Measurements from ENCODE around the gene SPRR1A.

The SPRR1A gene, protein sequence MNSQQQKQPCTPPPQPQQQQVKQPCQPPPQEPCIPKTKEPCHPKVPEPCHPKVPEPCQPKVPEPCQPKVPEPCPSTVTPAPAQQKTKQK

GRCh38 chr1:152983743-152984142 is at the start of gene SPRR1A:
Gene SPRR1A (plus strand): TSS chr1:152984081. CDS start chr1:152985231, 1,150 bp downstream.
- DNase-seq: no peak

DNA sequence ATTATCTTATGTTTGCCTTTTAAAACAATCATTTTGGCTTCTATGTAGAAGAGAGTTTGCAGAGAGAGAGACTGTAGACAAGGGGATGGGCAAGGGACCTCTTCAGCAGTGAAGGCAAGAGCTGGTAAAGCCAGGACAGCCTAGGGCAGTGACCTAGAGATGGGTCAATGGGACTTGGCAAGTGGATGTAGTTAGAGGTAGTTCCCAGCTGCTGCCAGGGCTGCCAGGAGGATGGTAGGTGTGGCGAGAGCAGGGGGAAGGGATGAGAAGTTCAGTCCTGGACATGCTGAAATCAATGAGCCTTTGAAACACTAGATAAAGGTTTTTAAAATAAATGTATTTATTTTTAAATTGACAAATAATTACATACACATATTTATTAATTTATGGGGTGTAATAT is 43.3 kb upstream of the SPRR1A start:
- no peak for DNase-seq

GRCh38 chr1:152941037-152941711 is 42.7 kb upstream of the SPRR1A start:
- DNase-seq: no peak

- DNase-seq: no peak
Measured at GRCh38 chr1:152942161-152942560, 41.7 kb upstream of the SPRR1A start.

- no peak for DNase-seq
Measured at GRCh38 chr1:152946248-152946647, 37.6 kb upstream of the SPRR1A start.

DNA sequence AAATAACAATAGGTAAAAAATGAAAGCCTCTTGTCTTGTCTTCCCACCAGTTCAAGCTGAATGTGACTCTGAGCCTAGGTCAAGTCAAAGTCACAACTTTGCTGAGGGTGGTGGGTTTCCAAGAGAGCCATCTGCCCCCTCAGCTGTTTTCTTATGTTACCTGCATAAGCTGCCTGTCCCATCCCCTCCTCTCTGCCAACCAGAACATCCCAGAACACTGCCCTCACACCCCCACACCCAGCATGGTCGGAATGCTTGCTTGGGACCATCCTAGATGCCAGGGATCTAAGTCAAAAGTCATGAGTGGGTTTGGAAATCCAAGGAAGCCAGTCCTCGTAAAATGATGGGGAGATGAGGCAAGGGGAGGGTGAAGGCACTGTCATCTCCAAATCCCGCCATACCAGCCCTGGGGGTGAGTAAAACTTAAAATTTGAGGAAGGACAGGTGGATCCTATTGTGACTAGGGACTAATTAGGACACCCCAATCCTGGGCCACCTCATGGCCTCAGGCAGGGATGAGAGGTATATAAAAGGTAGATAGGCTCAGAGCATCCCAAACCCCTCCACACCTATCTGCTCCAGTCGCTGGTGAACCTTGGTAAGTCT is 37.1 kb upstream of the SPRR1A start, which contains the start of gene SPRR5:
Gene SPRR5 (plus strand): TSS at position 556 of the 606 bp plus-strand sequence. CDS start 1,349 bp downstream, outside the sequence.
- no peak for DNase-seq

DNA sequence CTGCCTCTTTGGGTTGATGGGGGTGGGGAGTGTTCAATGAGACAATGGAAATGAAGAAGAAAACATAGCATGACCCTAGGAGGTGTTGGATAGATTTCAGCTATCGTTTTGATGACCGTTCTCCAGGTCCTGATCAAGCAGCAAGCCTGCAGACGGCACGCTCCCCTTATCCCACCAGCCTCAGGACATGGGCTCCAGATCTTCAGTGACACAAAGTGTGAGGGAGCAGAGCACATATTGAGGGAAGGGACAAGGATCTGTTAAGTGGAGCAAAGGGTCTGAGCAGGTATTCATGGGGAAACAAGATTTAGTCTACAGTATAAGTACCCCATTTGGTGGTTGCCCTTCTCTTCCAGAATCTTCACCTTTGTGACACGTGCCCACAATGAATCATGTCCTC is 32.2 kb upstream of the SPRR1A start:
- DNase-seq: no peak

- no peak for DNase-seq
Measured at GRCh38 chr1:152953761-152954160, 30.1 kb upstream of the SPRR1A start.

DNA sequence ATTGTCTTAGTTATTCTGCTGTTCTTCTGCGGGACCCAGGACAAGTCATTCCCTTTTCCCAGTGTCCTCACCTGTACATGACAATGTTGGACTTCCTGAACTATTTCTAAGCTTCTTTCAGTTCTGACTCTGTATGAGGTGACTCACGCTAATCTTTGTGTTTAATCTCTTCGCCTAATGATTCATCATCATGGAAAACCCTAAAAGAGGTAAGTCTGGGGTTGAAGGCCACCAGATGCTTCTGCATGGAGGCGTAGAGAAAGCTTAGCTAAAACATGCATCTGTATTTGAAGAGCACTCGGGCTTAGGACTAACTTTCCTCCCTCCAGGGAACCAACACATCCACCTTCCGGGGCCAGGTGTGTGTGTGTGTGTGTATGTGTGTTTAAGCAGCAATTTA is 29.4 kb upstream of the SPRR1A start:
- no peak for DNase-seq

DNA sequence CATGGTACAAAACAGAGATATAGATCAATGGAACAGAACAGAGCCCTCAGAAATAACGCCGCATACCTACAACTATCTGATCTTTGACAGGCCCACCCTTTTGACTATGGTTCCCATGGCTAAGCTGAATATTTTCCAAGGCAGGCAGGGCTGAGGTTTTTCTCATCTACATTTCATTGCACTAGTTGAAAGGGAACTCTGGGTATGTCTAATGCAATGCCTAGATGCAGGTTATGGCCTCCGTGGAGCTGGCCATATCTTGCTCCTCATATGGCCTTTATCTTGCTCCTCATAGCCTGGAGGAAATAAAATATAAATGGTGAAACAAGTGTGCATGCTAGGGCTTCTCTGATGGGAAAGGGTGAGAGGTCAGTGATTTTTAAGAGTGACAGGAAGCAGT is 26.3 kb upstream of the SPRR1A start:
- DNase-seq: no peak

- no peak for DNase-seq
Measured at GRCh38 chr1:152959273-152959672, 24.6 kb upstream of the SPRR1A start.

DNA sequence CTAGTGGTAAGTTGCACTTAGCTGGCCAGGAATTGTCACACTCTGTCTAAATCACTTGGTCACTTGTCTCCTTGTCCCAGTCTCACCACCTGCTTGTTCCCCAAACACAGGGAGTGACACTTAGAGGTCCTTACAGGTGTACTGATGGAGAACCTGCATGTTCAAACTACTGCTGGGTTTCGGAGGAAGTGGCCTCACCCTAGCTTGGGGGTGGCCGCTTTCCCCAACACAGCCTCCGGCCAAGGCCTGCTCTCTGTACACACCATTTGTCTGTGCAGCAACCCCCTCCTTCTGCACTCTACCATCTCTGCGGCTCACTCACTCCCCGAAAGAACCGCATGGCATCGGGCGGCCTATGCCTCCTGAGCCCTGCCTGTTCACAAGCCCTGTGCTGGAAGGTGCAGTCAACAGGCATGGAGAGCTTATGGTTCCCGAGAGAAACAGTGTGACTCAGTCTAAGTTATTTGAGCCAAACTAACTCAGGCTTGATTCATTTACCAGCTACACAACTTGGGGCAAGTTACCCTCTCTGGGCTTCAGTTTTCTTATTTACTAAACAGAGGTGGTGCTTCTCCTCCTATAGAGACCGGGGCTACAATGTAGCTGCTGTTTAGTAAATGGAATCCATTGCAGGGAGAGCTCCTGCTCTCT is 24.0 kb upstream of the SPRR1A start:
- DNase-seq: no peak

GRCh38 chr1:152960452-152961044 is 23.3 kb upstream of the SPRR1A start:
- no peak for DNase-seq

DNA sequence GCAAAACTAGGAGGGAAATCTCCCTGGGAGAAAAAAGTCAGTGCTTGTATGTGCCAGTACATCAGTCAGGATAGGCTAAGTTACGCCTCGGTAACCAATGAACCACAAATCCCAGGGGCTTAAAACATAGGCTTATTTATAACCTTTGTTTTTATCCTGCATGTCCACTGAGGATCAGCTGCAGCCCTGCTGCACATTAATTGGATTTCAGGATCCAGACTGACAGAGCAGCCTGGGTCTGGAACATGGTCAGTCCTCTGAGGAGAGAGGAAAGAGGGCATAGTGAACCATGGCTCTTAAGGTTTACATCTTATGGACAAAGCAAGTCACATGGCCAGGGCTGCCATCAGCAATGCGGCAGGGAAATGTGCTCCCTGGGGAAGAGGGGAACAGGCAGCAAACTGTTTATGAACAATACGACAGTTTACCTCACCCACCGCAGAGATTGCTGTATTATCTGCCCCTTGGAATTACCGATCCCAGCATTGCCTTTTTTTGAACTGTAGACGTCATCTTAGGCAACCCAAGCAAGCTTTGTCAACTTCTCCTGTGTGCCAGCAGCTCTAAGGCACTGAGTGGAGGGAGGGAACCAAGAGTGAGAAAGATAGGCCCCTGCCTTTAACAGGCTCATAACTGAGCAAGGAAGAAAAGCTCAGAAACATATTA is 22.5 kb upstream of the SPRR1A start:
- no peak for DNase-seq

DNA sequence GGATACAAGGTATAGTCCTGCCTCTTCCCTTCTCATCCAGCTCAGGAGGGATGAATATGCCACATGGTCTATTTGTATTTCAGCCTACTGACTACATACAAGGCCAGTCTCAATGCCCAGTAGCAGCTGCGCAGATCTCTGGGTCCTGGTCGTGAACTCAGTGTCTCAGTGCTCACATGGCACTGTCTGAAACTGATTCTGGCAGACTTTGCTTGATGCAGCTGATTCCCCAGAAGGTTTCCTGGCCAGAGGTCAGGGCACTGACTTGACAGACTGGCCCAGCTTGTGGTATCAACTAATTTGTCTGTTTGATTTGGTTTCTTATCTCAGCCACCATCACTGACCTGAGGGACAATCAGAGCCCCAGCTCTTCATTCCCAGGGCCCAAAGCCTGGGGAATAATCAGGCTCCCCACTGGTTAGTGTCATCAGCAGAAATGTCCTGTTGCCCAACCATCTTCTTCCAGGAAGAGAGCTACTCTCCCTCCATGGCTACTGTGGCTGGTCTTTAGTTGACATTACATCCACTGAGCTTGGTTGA is 20.9 kb upstream of the SPRR1A start:
- no peak for DNase-seq

GRCh38 chr1:152964536-152964935 is 19.3 kb upstream of the SPRR1A start:
- no peak for DNase-seq

DNA sequence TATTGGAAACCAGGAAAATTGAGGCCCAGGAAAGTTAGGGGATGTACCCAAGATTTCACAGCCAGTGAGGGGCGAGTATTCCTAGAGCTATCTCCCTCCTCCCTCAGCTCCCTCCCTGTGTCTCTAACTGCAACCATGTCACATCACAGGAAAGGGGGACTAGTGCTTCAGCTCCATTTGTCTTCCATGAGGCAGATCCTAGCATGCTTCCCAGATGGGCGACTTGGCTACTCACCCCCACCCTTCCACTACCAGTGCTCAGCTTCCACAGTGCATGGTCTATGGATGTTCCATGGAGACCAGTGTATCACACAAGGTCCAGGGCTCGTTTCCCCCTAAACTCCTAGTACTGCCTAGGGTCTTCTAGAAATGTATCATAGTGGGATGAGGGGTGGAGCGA is 18.0 kb upstream of the SPRR1A start:
- DNase-seq: no peak

DNA sequence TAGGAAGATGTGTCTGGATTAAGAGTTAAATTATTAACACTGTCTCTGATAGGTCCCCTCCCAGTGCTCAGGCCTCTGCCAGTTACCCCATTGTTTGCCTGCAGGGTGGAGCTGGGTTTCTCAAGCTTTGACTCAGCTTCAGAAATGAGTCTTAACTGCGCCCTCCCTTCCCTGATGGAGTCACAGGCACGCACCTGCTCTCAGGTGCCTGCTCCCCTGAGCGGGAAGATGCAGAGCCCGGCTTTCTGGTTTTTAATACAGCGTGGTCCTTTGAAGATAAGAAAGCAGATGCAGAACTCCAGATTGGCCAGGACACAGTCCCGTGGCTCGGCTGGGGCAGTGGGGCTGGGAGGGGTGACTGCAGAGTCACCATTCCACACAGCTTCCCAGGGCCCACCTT is 16.7 kb upstream of the SPRR1A start:
- no peak for DNase-seq

DNA sequence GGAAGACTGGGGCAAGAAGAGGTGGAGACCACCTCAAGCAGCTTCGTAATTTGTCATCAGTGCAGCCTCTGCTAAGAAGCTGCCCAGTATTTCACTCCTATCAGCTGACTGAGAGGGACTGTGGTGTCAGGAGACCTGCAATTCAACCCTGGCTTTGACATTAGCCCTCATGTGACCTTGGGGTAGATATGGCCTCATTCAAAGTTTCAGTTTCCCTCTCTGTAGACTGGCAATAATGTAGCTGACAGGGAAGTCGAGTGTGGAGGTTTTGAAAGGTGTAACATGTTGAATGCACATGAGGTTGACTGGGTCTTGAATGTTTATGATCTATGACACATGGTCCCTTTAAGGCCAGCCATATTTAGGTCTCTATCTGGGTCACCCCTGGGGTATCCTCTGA is 15.6 kb upstream of the SPRR1A start:
- DNase-seq: no peak

GRCh38 chr1:152969036-152969435 is 14.8 kb upstream of the SPRR1A start:
- no peak for DNase-seq

- DNase-seq: no peak
Measured at GRCh38 chr1:152970495-152970894, 13.4 kb upstream of the SPRR1A start, which contains the start of gene SPRR4. Gene SPRR4 (plus strand): TSS chr1:152970648. CDS start chr1:152971891, 1,243 bp downstream.

GRCh38 chr1:152972196-152972886 is 11.5 kb upstream of the SPRR1A start:
- DNase-seq: no peak
